GM12891 (cell line): ENCODE measurements around the gene STARD10.

Source experiments
- DNase-seq: peaks from one replicate; pipeline ENCODE4 v3.0.0; 2011; ENCODE audit warnings: low spot score; ENCODE audit not compliant: insufficient read length
- FAIRE-seq: peaks from 2 replicates; lab custom pipeline; 2011; peaks lifted over from hg19 to GRCh38; lab: Jason Lieb, UNC
- PAX5 ChIP-seq: IDR thresholded peaks from 2 replicates; pipeline ENCODE4 v1.6.1; 2011; ENCODE audit warnings: low read length, moderate library complexity, mild to moderate bottlenecking; ENCODE audit not compliant: insufficient read depth, severe bottlenecking
- POLR2A ChIP-seq: IDR thresholded peaks from 2 replicates; pipeline ENCODE4 v1.6.1; 2011; ENCODE audit warnings: low read depth, low read length, control low read depth
- POLR2AphosphoS5 ChIP-seq: IDR thresholded peaks from 2 replicates; pipeline ENCODE4 v1.6.1; 2011; ENCODE audit warnings: low read depth, low read length, control low read depth
- POU2F2 ChIP-seq: IDR thresholded peaks from 2 replicates; pipeline ENCODE4 v1.6.1; 2011; ENCODE audit warnings: low read depth, mild to moderate bottlenecking, control low read depth, low read length, moderate library complexity
- SPI1 ChIP-seq: IDR thresholded peaks from 2 replicates; pipeline ENCODE4 v1.6.1; 2011; ENCODE audit warnings: low read depth, low read length, control low read depth
- TAF1 ChIP-seq: IDR thresholded peaks from 2 replicates; pipeline ENCODE4 v1.6.1; 2011; ENCODE audit warnings: low read depth, low read length, control low read depth

STARD10 gene

DNA sequence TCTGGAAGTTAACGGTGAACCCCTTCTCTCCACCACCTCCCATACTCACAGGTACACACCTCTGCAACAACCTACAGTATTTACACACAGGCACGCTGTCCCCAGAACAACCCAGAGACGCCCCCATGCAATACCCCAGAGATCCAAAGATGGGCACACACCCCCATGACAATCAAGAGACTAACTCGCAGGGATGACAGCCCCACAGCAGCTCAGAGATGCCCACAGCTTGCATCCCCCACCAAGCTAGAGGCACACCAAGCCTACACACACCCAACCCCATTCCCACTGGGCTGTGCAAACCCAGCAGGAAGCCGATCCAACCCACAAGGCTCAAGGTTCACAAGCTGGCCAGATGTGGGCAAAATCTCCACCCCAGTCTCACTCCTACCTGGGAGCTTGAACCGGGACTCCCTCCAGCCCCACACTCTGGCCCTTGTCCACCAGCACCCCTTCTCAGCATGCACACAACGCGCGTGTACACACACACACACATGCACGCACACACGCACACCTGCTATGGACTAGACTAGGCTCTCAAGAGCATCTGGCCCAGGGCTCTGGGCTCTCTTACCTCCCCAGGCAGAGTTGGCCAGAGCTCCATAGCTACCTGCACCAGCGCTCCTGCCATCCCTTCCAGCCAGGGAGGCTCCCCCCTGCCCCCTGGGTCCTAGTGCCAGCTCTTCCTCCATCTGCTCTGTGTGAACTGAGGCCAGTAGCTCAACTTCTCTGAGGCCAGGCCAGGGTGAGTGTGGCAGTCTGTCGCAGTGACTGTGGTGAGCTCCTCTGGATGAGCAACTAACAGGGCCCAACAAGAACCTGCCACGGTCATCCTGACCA, 11.5 kb downstream of the STARD10 start:
- DNase-seq, result no peak
- FAIRE-seq, result peak; percentile 67
- TF ChIP-seq SPI1 (no peak), PAX5 (no peak), POU2F2 (no peak), POLR2AphosphoS5 (no peak), TAF1 (no peak), POLR2A (no peak)

GRCh38 chr11:72781313-72782080, 12.3 kb downstream of the STARD10 start:
- FAIRE-seq, result no peak
- TF ChIP-seq SPI1 (no peak), POLR2AphosphoS5 (no peak)
- peak; percentile 80 for DNase-seq

- no peak for DNase-seq
These were observed 12.9 kb downstream of the STARD10 start for GRCh38 chr11:72781063-72781312.

GRCh38 chr11:72780296-72781062, 13.4 kb downstream of the STARD10 start:
- DNase-seq, result no peak
- TF ChIP-seq TAF1, result no peak
- no peak for TF ChIP-seq SPI1
- TF ChIP-seq POLR2A, result no peak
- no peak for TF ChIP-seq PAX5
- no peak for TF ChIP-seq POLR2AphosphoS5
- TF ChIP-seq POU2F2, result no peak
- FAIRE-seq, result peak; percentile 54

More at GRCh38 chr11:72781063-72781312, 12.9 kb downstream of the STARD10 start:
- no peak for TF ChIP-seq POLR2AphosphoS5
- TF ChIP-seq TAF1, result no peak
- TF ChIP-seq SPI1, result no peak
- no peak for FAIRE-seq

GRCh38 chr11:72779495-72780128, 14.2 kb downstream of the STARD10 start:
- TF ChIP-seq PAX5 (no peak), SPI1 (no peak), POU2F2 (no peak), TAF1 (no peak), POLR2AphosphoS5 (no peak), POLR2A (no peak)
- no peak for DNase-seq
- FAIRE-seq, result no peak

- FAIRE-seq (no peak), DNase-seq (no peak)
- TF ChIP-seq PAX5 (no peak), POU2F2 (no peak), POLR2AphosphoS5 (no peak), POLR2A (no peak), SPI1 (no peak)
These were observed 15.0 kb downstream of the STARD10 start for GRCh38 chr11:72778535-72779494.

DNA sequence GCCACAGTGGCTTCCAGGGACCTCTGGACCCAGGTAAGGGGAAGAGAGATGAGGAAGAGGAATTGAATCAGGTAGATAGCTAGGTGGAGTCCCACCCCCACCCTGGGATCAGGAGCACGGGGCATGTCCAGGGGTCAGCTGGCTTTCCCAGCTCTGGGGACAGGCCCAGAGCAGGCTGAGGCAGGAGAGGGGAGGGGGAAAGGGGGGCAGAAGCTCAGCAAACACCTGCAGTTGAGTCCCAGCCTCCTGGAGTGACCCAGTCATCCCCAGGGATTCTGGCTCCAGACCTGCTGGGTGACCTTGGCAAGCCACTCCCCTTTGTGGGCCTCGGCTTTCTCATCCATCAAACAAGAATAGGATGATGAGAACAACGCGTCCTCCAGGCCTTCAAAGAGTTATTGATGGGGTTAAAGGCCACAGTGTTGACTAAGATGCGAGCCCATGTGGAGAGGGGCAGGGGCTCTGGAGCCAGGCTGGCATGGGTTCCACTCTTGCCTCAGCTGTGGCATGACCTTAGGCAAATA, 16.0 kb downstream of the STARD10 start:
- TF ChIP-seq TAF1 (no peak), SPI1 (no peak), POLR2A (no peak), PAX5 (no peak), POU2F2 (no peak), POLR2AphosphoS5 (no peak)
- FAIRE-seq (no peak), DNase-seq (no peak)

- FAIRE-seq (no peak), DNase-seq (no peak)
- TF ChIP-seq POLR2A, result no peak
- TF ChIP-seq SPI1, result no peak
- no peak for TF ChIP-seq POU2F2
- TF ChIP-seq POLR2AphosphoS5, result no peak
- no peak for TF ChIP-seq PAX5
- no peak for TF ChIP-seq TAF1
These were observed 16.7 kb downstream of the STARD10 start for GRCh38 chr11:72776844-72777754.
